HepG2 (cell line): ENCODE data around the gene WASHC4. TPM values are rescaled to one million over a fixed set of nuclear protein-coding genes. Genes with fewer than 3 reads are reported as not detected.

Experiments used
- CENPT ChIP-seq: sonication (generic); formaldehyde crosslinking; IDR thresholded peaks from 2 replicates; pipeline ENCODE4 v1.8.0; 2022; ENCODE audit warnings: low read depth, mild to moderate bottlenecking, moderate library complexity, missing genetic modification reagents
- FOXC1 ChIP-seq: sonication (generic); formaldehyde crosslinking; IDR thresholded peaks from 2 replicates; pipeline ENCODE4 v1.8.0; 2022; ENCODE audit warnings: mild to moderate bottlenecking, missing genetic modification reagents, borderline replicate concordance
- FOXP4 ChIP-seq: sonication (generic); formaldehyde crosslinking; IDR thresholded peaks from 2 replicates; pipeline ENCODE4 v1.4.0; 2020; ENCODE audit warnings: missing genetic modification reagents
- GRHL1 ChIP-seq: sonication (generic); formaldehyde crosslinking; conservative IDR thresholded peaks from 2 replicates; pipeline ENCODE4 v1.8.0; 2022; ENCODE audit warnings: missing genetic modification reagents
- HDAC1 ChIP-seq: sonication (generic); formaldehyde crosslinking; IDR thresholded peaks from 2 replicates; pipeline ENCODE4 v1.5.1; 2020; ENCODE audit warnings: mild to moderate bottlenecking, missing genetic modification reagents
- IRF9 ChIP-seq: sonication (generic); formaldehyde crosslinking; IDR thresholded peaks from 2 replicates; pipeline ENCODE4 v1.8.0; 2022; ENCODE audit warnings: missing genetic modification reagents, mild to moderate bottlenecking, borderline replicate concordance
- NFE2 ChIP-seq: sonication (generic); formaldehyde crosslinking; IDR thresholded peaks from 2 replicates; pipeline ENCODE4 v1.4.0; 2020; ENCODE audit warnings: missing genetic modification reagents
- PRDM15 ChIP-seq: sonication (generic); formaldehyde crosslinking; IDR thresholded peaks from 2 replicates; pipeline ENCODE4 v1.4.0; 2020; ENCODE audit warnings: missing genetic modification reagents
- ZBTB4 ChIP-seq: sonication (generic); formaldehyde crosslinking; IDR thresholded peaks from 2 replicates; pipeline ENCODE4 v1.4.0; 2020; ENCODE audit warnings: missing genetic modification reagents, mild to moderate bottlenecking, borderline replicate concordance
- ZNF3 ChIP-seq: IDR thresholded peaks from 2 replicates; pipeline ENCODE4 v1.7.0; 2017; ENCODE audit warnings: inconsistent platforms
- ZNF530 ChIP-seq: sonication (generic); formaldehyde crosslinking; IDR thresholded peaks from 2 replicates; pipeline ENCODE4 v1.5.0; 2020; ENCODE audit warnings: low read depth, mild to moderate bottlenecking, missing genetic modification reagents
- ZNF563 ChIP-seq: sonication (generic); formaldehyde crosslinking; IDR thresholded peaks from 2 replicates; pipeline ENCODE4 v1.8.0; 2022; ENCODE audit warnings: mild to moderate bottlenecking, moderate library complexity, missing genetic modification reagents
- ZNF598 ChIP-seq: sonication (generic); formaldehyde crosslinking; IDR thresholded peaks from 2 replicates; pipeline ENCODE4 v1.5.1; 2020; ENCODE audit warnings: mild to moderate bottlenecking, missing genetic modification reagents, borderline replicate concordance
- ZNF644 ChIP-seq: IDR thresholded peaks from 2 replicates; pipeline ENCODE4 v1.6.1; 2016; ENCODE audit warnings: low read depth
- ZNF709 ChIP-seq: sonication (generic); formaldehyde crosslinking; IDR thresholded peaks from 2 replicates; pipeline ENCODE4 v1.5.0; 2020; ENCODE audit warnings: mild to moderate bottlenecking, missing genetic modification reagents
- ZNF780A ChIP-seq: sonication (generic); formaldehyde crosslinking; IDR thresholded peaks from 2 replicates; pipeline ENCODE4 v1.8.0; 2022; ENCODE audit warnings: mild to moderate bottlenecking, missing genetic modification reagents, moderate library complexity
- polyA plus RNA-seq, 8 experiments: library from polyadenylated mRNA; depleted of rRNA in 3 of 8; stranded (reverse) in 7 of 8; unstranded in 1 of 8; fragments of >200 nt; fragmentation: Illumina TruSeq in 4 of 8; extraction: Trizol in 4 of 8; gene quantifications; 2 replicates each; pipeline versions ENCODE4 v1.2.1 to v1.2.3, GENCODE V29; 2011 to 2016; ENCODE audit warnings: low read depth in 4 of 8, missing spikeins in 1 of 8, mixed read lengths in 1 of 8; ENCODE audit not compliant: insufficient read depth in 1 of 8
- total RNA-seq, 5 experiments: library from RNA; depleted of rRNA; stranded (reverse); fragments of >200 nt; fragmentation: Illumina TruSeq; extraction: Trizol; gene quantifications; 2 replicates each; pipeline ENCODE4 v1.2.3, GENCODE V29; 2016; ENCODE audit warnings: low read depth in 1 of 5

Gene WASHC4
- total and polyA plus RNA-seq, 2 of the 13 experiments (the other 11 are each of a cell fraction or from before 2014, with no cell fraction given) = 21.0 to 36.3 TPM

GRCh38 chr12:105107494-105108371 is at the start of gene WASHC4 (continued):
- TF ChIP-seq ZNF598 (CRISPR knock-in tag) = peak; percentile 80; the same call in 1 of the 2 replicates
- 0 out of 2 replicates have a peak, but pooled peaks have one; percentile 22 for TF ChIP-seq FOXP4 (CRISPR knock-in tag)
- TF ChIP-seq ZNF644 (CRISPR knock-in tag) = no peak
- no peak for TF ChIP-seq ZNF530 (CRISPR knock-in tag)
- peak; percentile 41; the same call in 1 of the 2 replicates for TF ChIP-seq CENPT
- peak; percentile 97 for TF ChIP-seq ZNF709 (CRISPR knock-in tag)
- peak; percentile 66; the same call in 1 of the 2 replicates for TF ChIP-seq IRF9 (CRISPR knock-in tag)
- TF ChIP-seq PRDM15 (CRISPR knock-in tag) = no peak
- TF ChIP-seq ZNF3 (CRISPR knock-in tag) = no peak
- TF ChIP-seq ZNF563 = peak; percentile 93
- TF ChIP-seq NFE2 (CRISPR knock-in tag) = no peak
- peak; percentile 92 for TF ChIP-seq ZNF780A
- peak; percentile 86; the same call in 1 of the 2 replicates for TF ChIP-seq HDAC1 (CRISPR knock-in tag)
- TF ChIP-seq GRHL1 (CRISPR knock-in tag) = no peak
- peak; percentile 68; the same call in 1 of the 2 replicates for TF ChIP-seq ZBTB4
- TF ChIP-seq FOXC1 (CRISPR knock-in tag) = peak; percentile 95
